ENCODE results near the gene CMTM6.

- TF ChIP-seq, protein P1, sequence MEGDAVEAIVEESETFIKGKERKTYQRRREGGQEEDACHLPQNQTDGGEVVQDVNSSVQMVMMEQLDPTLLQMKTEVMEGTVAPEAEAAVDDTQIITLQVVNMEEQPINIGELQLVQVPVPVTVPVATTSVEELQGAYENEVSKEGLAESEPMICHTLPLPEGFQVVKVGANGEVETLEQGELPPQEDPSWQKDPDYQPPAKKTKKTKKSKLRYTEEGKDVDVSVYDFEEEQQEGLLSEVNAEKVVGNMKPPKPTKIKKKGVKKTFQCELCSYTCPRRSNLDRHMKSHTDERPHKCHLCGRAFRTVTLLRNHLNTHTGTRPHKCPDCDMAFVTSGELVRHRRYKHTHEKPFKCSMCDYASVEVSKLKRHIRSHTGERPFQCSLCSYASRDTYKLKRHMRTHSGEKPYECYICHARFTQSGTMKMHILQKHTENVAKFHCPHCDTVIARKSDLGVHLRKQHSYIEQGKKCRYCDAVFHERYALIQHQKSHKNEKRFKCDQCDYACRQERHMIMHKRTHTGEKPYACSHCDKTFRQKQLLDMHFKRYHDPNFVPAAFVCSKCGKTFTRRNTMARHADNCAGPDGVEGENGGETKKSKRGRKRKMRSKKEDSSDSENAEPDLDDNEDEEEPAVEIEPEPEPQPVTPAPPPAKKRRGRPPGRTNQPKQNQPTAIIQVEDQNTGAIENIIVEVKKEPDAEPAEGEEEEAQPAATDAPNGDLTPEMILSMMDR (IDR thresholded peaks at IDR 0.05): no peak
- TF ChIP-seq POLR2A (IDR thresholded peaks at IDR 0.05): no peak
Observed at GRCh38 chr3:32522682-32523081, 20.0 kb upstream of the CMTM6 start.

Data from prostate gland (tissue), 2 donors.